ENCODE data around the gene NBPF20.
"Not testable (repeated sequence)": the region's sequence is repeated elsewhere in the genome, so short reads cannot be mapped to it uniquely, and the experiment has no call there.

DNA sequence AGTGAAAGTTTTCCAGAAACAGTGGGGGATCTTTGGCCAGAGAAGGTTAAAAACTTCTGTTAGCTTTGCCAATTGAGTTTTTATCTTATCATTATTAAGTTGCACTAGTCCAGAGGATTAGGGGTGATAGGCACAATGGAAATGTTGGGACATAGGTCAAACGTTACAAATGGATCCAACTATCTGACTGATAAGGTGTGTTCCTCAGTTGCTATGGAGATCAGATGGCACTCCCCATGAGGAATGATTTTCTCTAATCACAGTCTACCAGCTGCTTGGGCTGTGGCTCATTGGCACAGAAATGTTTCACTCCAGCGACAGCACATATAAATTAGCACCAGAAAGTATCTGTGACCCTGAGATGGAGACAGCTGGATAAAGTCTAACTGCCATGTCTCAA is 47.3 kb upstream of the NBPF20 start:
- TF ChIP-seq EZH2phosphoT487 (IDR thresholded peaks at IDR 0.05; ENCODE audit: insufficient read depth, low read depth); EZH2 (IDR thresholded peaks at IDR 0.05; ENCODE audit: insufficient read depth, poor library complexity, severe bottlenecking): not testable (repeated sequence)

Data from GM23248 (cell line).